ENCODE results near the gene SLC25A38. TPM values are rescaled to one million over a fixed set of nuclear protein-coding genes. Genes with fewer than 3 reads are reported as not detected.

SLC25A38 gene
- total RNA-seq, 1 experiment from 2014 or later, result 48.2 TPM

DNA sequence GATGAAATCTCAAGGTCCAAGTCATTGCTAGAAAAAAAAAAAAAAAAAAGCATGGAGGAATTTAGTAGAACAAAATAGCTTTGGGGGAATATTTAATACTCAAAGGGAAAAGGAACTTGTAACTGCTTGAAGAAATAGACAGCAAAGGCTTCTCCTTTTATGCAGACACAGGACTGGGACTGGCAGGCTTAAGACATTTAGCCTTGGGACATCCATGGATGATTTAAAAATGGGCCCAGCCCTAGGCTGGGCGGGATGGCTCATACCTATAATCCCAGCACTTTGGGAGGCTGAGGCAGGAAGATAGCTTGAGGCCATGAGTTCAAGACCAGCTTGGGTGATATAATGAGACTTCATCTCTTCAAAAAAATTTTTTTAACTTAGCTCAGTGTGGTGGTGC is 43.1 kb downstream of the SLC25A38 start:
- H2BK15ac ChIP-seq (ENCODE audit: low read depth, low read length), result no peak overlapping the region
- H3K4me1 Mint-ChIP-seq, result no peaks in the 10 kb centered on the region; a peak in 1 of 4 replicates
- H2AK5ac ChIP-seq (ENCODE audit: insufficient read length, low read length), result no peak overlapping the region
- no CpG with 5 or more reads among the region's 1 CpG for WGBS (ENCODE audit: extremely low coverage, insufficient read length, low lambda C conversion rate)
- no peak overlapping the region for H3K4me3 Mint-ChIP-seq
- H3K23me2 ChIP-seq (ENCODE audit: insufficient read length, low read depth, low read length, poor library complexity, severe bottlenecking), result no peaks in the 10 kb centered on the region
- no peak overlapping the region for H2BK20ac ChIP-seq (ENCODE audit: low read depth, low read length, poor library complexity, severe bottlenecking)
- no peak overlapping the region for H3K56ac ChIP-seq (ENCODE audit: insufficient read length, low read depth, low read length)
- no peak overlapping the region for H3K4ac ChIP-seq (ENCODE audit: low read depth, low read length)
- no peak overlapping the region for H3K4me2 ChIP-seq (ENCODE audit: insufficient read depth, insufficient read length, low read length)
- no peak overlapping the region for H3K27ac Mint-ChIP-seq
- no peak overlapping the region for H4K91ac ChIP-seq (ENCODE audit: insufficient read length, low read depth, low read length)
- H4K8ac ChIP-seq (replicated peaks; ENCODE audit: insufficient read length, low read depth, low read length), result no peak overlapping the region
- H2BK12ac ChIP-seq (ENCODE audit: insufficient read length, low read depth, low read length), result no peak overlapping the region
- no peak for DNase-seq
- no peak overlapping the region for H2AFZ ChIP-seq (ENCODE audit: low read length)
- no peaks in the 10 kb centered on the region for H3K9me3 Mint-ChIP-seq
- no peak overlapping the region for H3T11ph ChIP-seq (ENCODE audit: low read length)
- no peak overlapping the region for H2BK120ac ChIP-seq (ENCODE audit: low read depth, low read length, poor library complexity, severe bottlenecking)
- H3K27me3 Mint-ChIP-seq (ENCODE audit: low read depth), result peaks cover 6% of the 10 kb centered on the region
- H3K4me1 ChIP-seq (ENCODE audit: insufficient read depth, low read length), result no peaks in the 10 kb centered on the region
- TF ChIP-seq, protein P1, sequence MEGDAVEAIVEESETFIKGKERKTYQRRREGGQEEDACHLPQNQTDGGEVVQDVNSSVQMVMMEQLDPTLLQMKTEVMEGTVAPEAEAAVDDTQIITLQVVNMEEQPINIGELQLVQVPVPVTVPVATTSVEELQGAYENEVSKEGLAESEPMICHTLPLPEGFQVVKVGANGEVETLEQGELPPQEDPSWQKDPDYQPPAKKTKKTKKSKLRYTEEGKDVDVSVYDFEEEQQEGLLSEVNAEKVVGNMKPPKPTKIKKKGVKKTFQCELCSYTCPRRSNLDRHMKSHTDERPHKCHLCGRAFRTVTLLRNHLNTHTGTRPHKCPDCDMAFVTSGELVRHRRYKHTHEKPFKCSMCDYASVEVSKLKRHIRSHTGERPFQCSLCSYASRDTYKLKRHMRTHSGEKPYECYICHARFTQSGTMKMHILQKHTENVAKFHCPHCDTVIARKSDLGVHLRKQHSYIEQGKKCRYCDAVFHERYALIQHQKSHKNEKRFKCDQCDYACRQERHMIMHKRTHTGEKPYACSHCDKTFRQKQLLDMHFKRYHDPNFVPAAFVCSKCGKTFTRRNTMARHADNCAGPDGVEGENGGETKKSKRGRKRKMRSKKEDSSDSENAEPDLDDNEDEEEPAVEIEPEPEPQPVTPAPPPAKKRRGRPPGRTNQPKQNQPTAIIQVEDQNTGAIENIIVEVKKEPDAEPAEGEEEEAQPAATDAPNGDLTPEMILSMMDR (conservative IDR thresholded peaks at IDR 0.05), result no peak
- no peaks in the 10 kb centered on the region for H4K20me1 ChIP-seq (ENCODE audit: control insufficient read depth, insufficient read depth, insufficient read length)
- no peaks in the 10 kb centered on the region for H3K79me1 ChIP-seq (ENCODE audit: insufficient read depth, low read depth, low read length, poor library complexity, severe bottlenecking)
- H2BK5ac ChIP-seq (ENCODE audit: insufficient read length, low read length), result no peak overlapping the region
- H3K18ac ChIP-seq (ENCODE audit: insufficient read length, low read depth, low read length), result no peak overlapping the region
- H3K27ac ChIP-seq (ENCODE audit: insufficient read length, low read depth, low read length), result no peak overlapping the region
- H4K5ac ChIP-seq (ENCODE audit: insufficient read length, low read depth, low read length), result no peak overlapping the region
- no peak overlapping the region for H3K9ac ChIP-seq (ENCODE audit: extremely low read depth, insufficient read length, low read length)
- no peaks in the 10 kb centered on the region for H3K9me3 ChIP-seq (ENCODE audit: control insufficient read depth, low read depth, low read length)
- H3K23ac ChIP-seq (ENCODE audit: insufficient read length, low read depth, low read length), result no peak overlapping the region
- no peaks in the 10 kb centered on the region for H3K79me2 ChIP-seq (ENCODE audit: insufficient read depth, low read length)
- H3K36me3 Mint-ChIP-seq (ENCODE audit: insufficient read depth in 1 of 3, low read depth in 3 of 3), result no peaks in the 10 kb centered on the region
- no peaks in the 10 kb centered on the region for H3K27me3 ChIP-seq (ENCODE audit: insufficient read depth, low read length)
- H3K14ac ChIP-seq (ENCODE audit: insufficient read depth, low read length), result no peak overlapping the region

Measured in H9 (cell line).